H1 (cell line): Measurements from ENCODE around the gene TADA3. TPM values are rescaled to one million over a fixed set of nuclear protein-coding genes. Genes with fewer than 3 reads are reported as not detected.

Experiments used
- CTCF ChIA-PET: fragments of 300-600 bp; sonication (Branson Sonifier 250); formaldehyde crosslinking; loops from one replicate; lab custom pipeline; 2021; ENCODE audit not compliant: partially characterized antibody; lab: Charles Lee
- POLR2A ChIA-PET: fragments of 300-600 bp; sonication (Branson Sonifier 250); formaldehyde crosslinking; loops from one replicate; lab custom pipeline; 2021; ENCODE audit warnings: inconsistent platforms; ENCODE audit not compliant: partially characterized antibody; lab: Charles Lee
- DNase-seq, 2 experiments: peaks; one replicate each; pipeline versions ENCODE4 v3.0.0 to v3.0.0-alpha.2; 2010 to 2022; ENCODE audit warnings: low spot score in 2 of 2, low read depth in 1 of 2, mixed read lengths in 1 of 2
- FAIRE-seq: peaks from 2 replicates; lab custom pipeline; 2011; peaks lifted over from hg19 to GRCh38; lab: Jason Lieb, UNC
- H2AFZ ChIP-seq: 2 replicates; pipeline ENCODE4 v1.8.1; 2012; ENCODE audit warnings: low read length, inconsistent platforms
- H2AK5ac ChIP-seq: 2 replicates; pipeline ENCODE4 v1.6.1; 2013; ENCODE audit warnings: low read depth, low read length
- H2BK120ac ChIP-seq: replicated peaks from 2 replicates; pipeline ENCODE3; 2013; ENCODE audit warnings: low read depth, low read length, inconsistent platforms
- H2BK12ac ChIP-seq: 2 replicates; pipeline ENCODE4 v1.6.1; 2013; ENCODE audit warnings: low read depth, low read length
- H2BK15ac ChIP-seq: 2 replicates; pipeline ENCODE4 v1.6.1; 2013; ENCODE audit warnings: low read length
- H2BK20ac ChIP-seq: 2 replicates; pipeline ENCODE4 v1.6.1; 2013; ENCODE audit warnings: low read length
- H2BK5ac ChIP-seq: 2 replicates; pipeline ENCODE4 v1.6.1; 2013; ENCODE audit warnings: low read depth, low read length
- H3K14ac ChIP-seq: 2 replicates; pipeline ENCODE4 v1.6.1; 2013; ENCODE audit warnings: inconsistent platforms; ENCODE audit not compliant: insufficient read length
- H3K18ac ChIP-seq: 2 replicates; pipeline ENCODE4 v1.6.1; 2013; ENCODE audit warnings: low read length; ENCODE audit errors: extremely low read depth
- H3K23ac ChIP-seq: 2 replicates; pipeline ENCODE4 v1.6.1; 2013; ENCODE audit warnings: inconsistent platforms; ENCODE audit not compliant: insufficient read length
- H3K23me2 ChIP-seq: 2 replicates; pipeline ENCODE4 v1.6.1; 2013; ENCODE audit warnings: low read depth, low read length
- H3K27ac ChIP-seq: 2 replicates; pipeline ENCODE4 v1.6.1; 2011; ENCODE audit warnings: low read depth, low read length, inconsistent platforms
- H3K27me3 ChIP-seq, 4 experiments: replicated peaks in 1 of 4; 1 replicate in 1 of 4; 2 replicates in 3 of 4; pipeline versions ENCODE4 v1.6.1 to v1.8.1; 2011 to 2013; ENCODE audit warnings: low read length in 3 of 4, mild to moderate bottlenecking in 3 of 4, inconsistent platforms in 2 of 4, mixed read lengths in 2 of 4, moderate library complexity in 1 of 4; ENCODE audit not compliant: control insufficient read depth in 3 of 4, insufficient read depth in 3 of 4; ENCODE audit errors: extremely low read depth in 1 of 4
- H3K36me3 ChIP-seq, 4 experiments: 2 replicates each; pipeline versions ENCODE4 v1.6.1 to v1.8.1; 2011 to 2013; ENCODE audit warnings: mild to moderate bottlenecking in 4 of 4, low read length in 3 of 4, moderate library complexity in 2 of 4, control low read depth in 1 of 4, inconsistent platforms in 1 of 4; ENCODE audit not compliant: insufficient read depth in 4 of 4, control insufficient read depth in 2 of 4
- H3K4ac ChIP-seq: replicated peaks from 2 replicates; pipeline ENCODE3; 2013; ENCODE audit warnings: low read length, low read depth, mixed read lengths, inconsistent platforms; ENCODE audit not compliant: insufficient read length
- H3K4me1 ChIP-seq, 4 experiments: replicated peaks in 1 of 4; 1 replicate in 1 of 4; 2 replicates in 3 of 4; pipeline versions ENCODE4 v1.6.1 to v1.8.1; 2011 to 2013; ENCODE audit warnings: low read length in 3 of 4, inconsistent platforms in 2 of 4, mixed read lengths in 1 of 4; ENCODE audit not compliant: insufficient read depth in 4 of 4, control insufficient read depth in 3 of 4
- H3K4me2 ChIP-seq, 2 experiments: 2 replicates each; pipeline versions ENCODE4 v1.6.1 to v1.8.1; 2011 to 2013; ENCODE audit warnings: low read depth in 2 of 2, low read length in 2 of 2, control low read depth in 1 of 2, inconsistent platforms in 1 of 2, mild to moderate bottlenecking in 1 of 2; ENCODE audit not compliant: insufficient read depth in 1 of 2
- H3K4me3 ChIP-seq, 4 experiments: fragments of 200-600, 300-600 bp in 1 of 4; sonication (generic), shearing (Covaris generic), sonication (Bioruptor Twin) in 1 of 4; 2 replicates each; pipeline versions ENCODE4 v1.5.1 to v1.8.1; 2011 to 2016; ENCODE audit warnings: low read length in 4 of 4, low read depth in 3 of 4, control low read depth in 2 of 4, inconsistent platforms in 2 of 4, mild to moderate bottlenecking in 2 of 4, mixed read lengths in 1 of 4, moderate library complexity in 1 of 4; ENCODE audit not compliant: insufficient read depth in 2 of 4; ENCODE audit errors: extremely low read depth in 1 of 4
- H3K56ac ChIP-seq: replicated peaks from 2 replicates; pipeline ENCODE3; 2013; ENCODE audit warnings: low read depth, mild to moderate bottlenecking, mixed read lengths, low read length, inconsistent platforms; ENCODE audit not compliant: insufficient read length
- H3K79me1 ChIP-seq: 2 replicates; pipeline ENCODE4 v1.6.1; 2013; ENCODE audit warnings: low read depth, low read length, control low read depth
- H3K79me2 ChIP-seq, 2 experiments: 2 replicates each; pipeline versions ENCODE4 v1.6.1 to v1.8.1; 2012 to 2013; ENCODE audit warnings: low read length in 2 of 2, mild to moderate bottlenecking in 2 of 2, inconsistent platforms in 1 of 2; ENCODE audit not compliant: insufficient read depth in 2 of 2, control insufficient read depth in 1 of 2
- H3K9ac ChIP-seq, 4 experiments: replicated peaks in 1 of 4; 1 replicate in 1 of 4; 2 replicates in 3 of 4; pipeline versions ENCODE4 v1.6.1 to v1.8.1; 2011 to 2013; ENCODE audit warnings: low read depth in 3 of 4, low read length in 3 of 4, control low read depth in 2 of 4, mild to moderate bottlenecking in 2 of 4, moderate library complexity in 2 of 4, inconsistent platforms in 1 of 4; ENCODE audit errors: extremely low read depth in 1 of 4
- H3K9me3 ChIP-seq, 2 experiments: 2 replicates each; pipeline versions ENCODE4 v1.6.1 to v1.8.1; 2012 to 2013; ENCODE audit warnings: mild to moderate bottlenecking in 2 of 2, moderate library complexity in 2 of 2, control low read depth in 1 of 2, inconsistent platforms in 1 of 2, low read depth in 1 of 2, low read length in 1 of 2, mixed read lengths in 1 of 2; ENCODE audit not compliant: insufficient read depth in 2 of 2
- H4K20me1 ChIP-seq, 2 experiments: replicated peaks in 1 of 2; 2 replicates each; pipeline versions ENCODE3 to v1.8.1; 2011 to 2013; ENCODE audit warnings: inconsistent platforms in 2 of 2, low read length in 2 of 2, mild to moderate bottlenecking in 1 of 2; ENCODE audit not compliant: insufficient read depth in 2 of 2, control insufficient read depth in 1 of 2
- H4K5ac ChIP-seq: 2 replicates; pipeline ENCODE4 v1.6.1; 2013; ENCODE audit warnings: low read length, low read depth, mixed read lengths, inconsistent platforms; ENCODE audit not compliant: insufficient read length
- H4K8ac ChIP-seq: 2 replicates; pipeline ENCODE4 v1.8.0; 2013; ENCODE audit warnings: mild to moderate bottlenecking, moderate library complexity, low read length, inconsistent platforms; ENCODE audit not compliant: insufficient read depth; ENCODE audit errors: extremely low read depth
- H4K91ac ChIP-seq: replicated peaks from 2 replicates; pipeline ENCODE3; 2013; ENCODE audit warnings: low read length, mixed read lengths, inconsistent platforms; ENCODE audit not compliant: insufficient read length
- ASH2L ChIP-seq: fragments of 200-600, 300-600 bp; sonication (generic); IDR thresholded peaks from one replicate; pipeline ENCODE4 v1.7.1; 2017; ENCODE audit warnings: low read length
- ATF3 ChIP-seq: IDR thresholded peaks from 2 replicates; pipeline ENCODE4 v1.6.1; 2011; ENCODE audit warnings: low read depth, mild to moderate bottlenecking, low read length; ENCODE audit not compliant: insufficient read depth
- FOSL1 ChIP-seq: IDR thresholded peaks from 2 replicates; pipeline ENCODE4 v1.6.1; 2011; ENCODE audit warnings: mild to moderate bottlenecking, low read depth, low read length, moderate library complexity; ENCODE audit not compliant: insufficient read depth
- JUND ChIP-seq: IDR thresholded peaks from 2 replicates; pipeline ENCODE4 v1.6.1; 2011; ENCODE audit warnings: mild to moderate bottlenecking, improper control_type of control experiment, low read length
- MAFK ChIP-seq: IDR thresholded peaks from 2 replicates; pipeline ENCODE4 v1.6.1; 2012; ENCODE audit warnings: low read depth, mild to moderate bottlenecking, improper control_type of control experiment, low read length
- RBBP5 ChIP-seq: IDR thresholded peaks from 2 replicates; pipeline ENCODE4 v1.7.1; 2012; ENCODE audit warnings: low read depth, mild to moderate bottlenecking, inconsistent platforms, low read length, moderate library complexity, borderline replicate concordance
- SIN3A ChIP-seq, 2 experiments: IDR thresholded peaks in 1 of 2; conservative IDR thresholded peaks in 1 of 2; 2 replicates each; pipeline ENCODE4 v1.6.1; 2011 to 2012; ENCODE audit warnings: low read length in 2 of 2, improper control_type of control experiment in 1 of 2, low read depth in 1 of 2, mild to moderate bottlenecking in 1 of 2
- SIX5 ChIP-seq: IDR thresholded peaks from 2 replicates; pipeline ENCODE4 v1.6.1; 2011; ENCODE audit warnings: mild to moderate bottlenecking, low read depth, low read length
- TCF12 ChIP-seq: IDR thresholded peaks from 2 replicates; pipeline ENCODE4 v1.6.1; 2011; ENCODE audit warnings: low read depth, mild to moderate bottlenecking, low read length
- ZNF274 ChIP-seq: IDR thresholded peaks from 2 replicates; pipeline ENCODE4 v1.7.0; 2012; ENCODE audit warnings: low read length, borderline replicate concordance; ENCODE audit errors: extremely low read depth
- WGBS, 2 experiments: shearing (Covaris generic) in 1 of 2; methylation state at CpG; one replicate each; pipeline versions ENCODE4 v1.1.6 to v1.1.7; 2013 to 2015; ENCODE audit warnings: low lambda C conversion rate in 2 of 2, mixed read lengths in 2 of 2, inconsistent platforms in 1 of 2, low coverage in 1 of 2, missing lambda C conversion rate in 1 of 2; ENCODE audit not compliant: insufficient replicate concordance in 2 of 2, insufficient coverage in 1 of 2, insufficient read length in 1 of 2; ENCODE audit errors: extremely low coverage in 1 of 2, missing lambda C conversion rate in 1 of 2; 5-methylcytosine and 5-hydroxymethylcytosine counted together
- polyA plus RNA-seq, 7 experiments: library from polyadenylated mRNA; depleted of rRNA in 3 of 7; stranded (reverse) in 5 of 7; unstranded in 2 of 7; fragments of >200 nt in 5 of 7; fragments of 200-250 nt in 2 of 7; gene quantifications; 1 replicate in 5 of 7; 2 replicates in 1 of 7; 4 replicates in 1 of 7; pipeline versions ENCODE4 v1.2.1 to v1.2.3, GENCODE V29; 2011 to 2013; ENCODE audit warnings: missing spikeins in 2 of 7, mixed read lengths in 2 of 7
- total RNA-seq: library from RNA; stranded (reverse); fragmentation: NEBNext Ultra II Directional; extraction: Animal tissue kit (Norgen Biotek cat#: 25700); gene quantifications from 2 replicates; pipeline ENCODE4 v1.2.1, GENCODE V29; 2021

TADA3 gene
- total and polyA plus RNA-seq, 2 of the 8 experiments (the other 6 are each of a cell fraction or from before 2014, with no cell fraction given): 43.4 to 50.3 TPM

- peaks cover 2% of the 10 kb centered on the region for H3K23me2 ChIP-seq
- H4K20me1 ChIP-seq: peaks cover 0 to 12% of the 10 kb centered on the region in 2 experiments
- peaks cover 3 to 50% (median 29%) of the 10 kb centered on the region in 4 experiments for H3K36me3 ChIP-seq
- no peak overlapping the region for H2BK20ac ChIP-seq
- H3K79me2 ChIP-seq: peaks cover 0 to 11% of the 10 kb centered on the region in 2 experiments; a peak in 2 of 4 replicates
- ChIA-PET CTCF (interaction anchor here (3.0 kb wide), 1 partner anchor 28 kb away, joined by 10 read pairs; no protein-coding TSS in a partner anchor), POLR2A (interaction anchor here (1.5 to 6.8 kb wide), 3 partner anchors 9 to 14 kb away, joined by 4 to 43 read pairs (median 31); partner anchors contain the start of gene CAMK1)
- H2BK5ac ChIP-seq: no peak overlapping the region
- H4K8ac ChIP-seq: no peak overlapping the region
- no peak overlapping the region for H4K5ac ChIP-seq
- H2BK12ac ChIP-seq: no peak overlapping the region
- no peak overlapping the region for H2BK120ac ChIP-seq
- no peak overlapping the region for H3K4me2 ChIP-seq
- FAIRE-seq (no peak), DNase-seq (no peak)
- H3K56ac ChIP-seq: no peak overlapping the region
- H2AFZ ChIP-seq: no peak overlapping the region
- peaks cover 0 to 6% (median 4%) of the 10 kb centered on the region in 4 experiments; a peak in 4 of 7 replicates for H3K4me1 ChIP-seq
- no peak overlapping the region for H3K4me3 ChIP-seq
- peaks cover 7% of the 10 kb centered on the region for H3K79me1 ChIP-seq
- no peak overlapping the region for H3K4ac ChIP-seq
- no peaks in the 10 kb centered on the region for H3K27me3 ChIP-seq
- no peak overlapping the region for H2AK5ac ChIP-seq
- H4K91ac ChIP-seq: no peak overlapping the region
- H3K23ac ChIP-seq: no peak overlapping the region
- H3K18ac ChIP-seq: no peak overlapping the region
- WGBS, 2 experiments: 94% methylated on average over 8 of the region's 8 CpGs; no CpG with 5 or more reads in 1 of the 2 experiments
- H3K9ac ChIP-seq: no peak overlapping the region
- H3K27ac ChIP-seq: no peak overlapping the region
- H3K14ac ChIP-seq: no peak overlapping the region
- no peaks in the 10 kb centered on the region for H3K9me3 ChIP-seq
- H2BK15ac ChIP-seq: no peak overlapping the region
- TF ChIP-seq ZNF274 (no peak), MAFK (no peak), TCF12 (no peak), ATF3 (no peak), FOSL1 (no peak), RBBP5 (no peak), SIX5 (no peak), ASH2L (no peak), SIN3A (conservative IDR thresholded peaks at IDR 0.05 in 1 of 2, IDR thresholded peaks at IDR 0.05 in 1 of 2; ENCODE audit: low read depth in 1 of 2, low read length in 2 of 2) (no peak), JUND (no peak)
- TF ChIP-seq, all 59 proteins: peak for 0
These were observed 37.6 kb downstream of the TADA3 start for GRCh38 chr3:9754678-9755077.
